ENCODE measurements around the gene RASSF7. TPM values are rescaled to one million over a fixed set of nuclear protein-coding genes. Genes with fewer than 3 reads are reported as not detected.

The RASSF7 gene
- total RNA-seq, 2 experiments from 2014 or later: 14.1 to 15.7 TPM

GRCh38 chr11:576811-577610 is 16.2 kb downstream of the RASSF7 start:
- ChIA-PET POLR2A (interaction anchor here (1.5 to 2.1 kb wide), 5 partner anchors 9 to 370 kb away, joined by 4 to 25 read pairs (median 7); partner anchors contain the start of genes BET1L, RIC8A and TALDO1), CTCF (interaction anchor here (1.6 kb wide), 1 partner anchor 39 kb away, joined by 4 read pairs; the partner anchor contains the start of gene IRF7)
- peak overlapping the region; percentile 94 for H3K4me3 Mint-ChIP-seq

GRCh38 chr11:577611-577894 is 16.8 kb downstream of the RASSF7 start:
- peak in 1 of 14 experiments; percentile 19 for DNase-seq
- intact Hi-C loops (cut with DNase I, micrococcal nuclease): loop anchor here in 1 of 2 experiments (5.0 kb wide), 1 partner anchor 170 kb away; no protein-coding TSS in a partner anchor
- Histone ChIP-seq H3K27ac (ENCODE audit: low read depth in 1 of 2, low read length in 2 of 2) (no peak overlapping the region), H3K4me3 (ENCODE audit: low read length) (peak overlapping the region; percentile 76), H3K4me1 (ENCODE audit: insufficient read depth, low read length) (peaks cover 62% of the 10 kb centered on the region), H3K27me3 (ENCODE audit: control insufficient read depth in 1 of 2, insufficient read depth in 2 of 2, low read length in 2 of 2) (no peaks in the 10 kb centered on the region), H3K9me3 (ENCODE audit: control insufficient read depth in 1 of 2, insufficient read depth in 1 of 2, low read length in 2 of 2) (no peaks in the 10 kb centered on the region), H3K36me3 (ENCODE audit: insufficient read depth, low read length) (peaks cover 16% of the 10 kb centered on the region)
- H3K36me3 Mint-ChIP-seq (ENCODE audit: low read depth): peaks cover 26% of the 10 kb centered on the region
- no peak for ATAC-seq (ENCODE audit: poor library complexity)
- CTCF ChIA-PET: interaction anchor here (1.4 to 1.6 kb wide), 2 partner anchors 12 to 38 kb away, joined by 3 to 4 read pairs; partner anchors contain the start of gene IRF7
- no peak for TF ChIP-seq CTCF (IDR thresholded peaks at IDR 0.05)
- peak overlapping the region; percentile 87 for H3K27ac Mint-ChIP-seq
- peaks cover 50% of the 10 kb centered on the region for H3K4me1 Mint-ChIP-seq (ENCODE audit: low read depth)
- POLR2A ChIA-PET: interaction anchor here (0.6 to 2.0 kb wide), 4 partner anchors 9 to 370 kb away, joined by 3 to 7 read pairs (median 4); partner anchors contain the start of genes BET1L and RIC8A
- peak overlapping the region; percentile 94 for H3K4me3 Mint-ChIP-seq
- peaks cover 4% of the 10 kb centered on the region for H3K27me3 Mint-ChIP-seq
- H3K9me3 Mint-ChIP-seq: no peaks in the 10 kb centered on the region

More at GRCh38 chr11:576811-577610, 16.2 kb downstream of the RASSF7 start:
- peak overlapping the region; percentile 87 for H3K27ac Mint-ChIP-seq
- peak in 3 of 14 experiments; percentile 18 to 59 (median 36) for DNase-seq
- Histone ChIP-seq H3K27me3 (ENCODE audit: control insufficient read depth in 1 of 2, insufficient read depth in 2 of 2, low read length in 2 of 2) (no peaks in the 10 kb centered on the region), H3K27ac (ENCODE audit: low read depth in 1 of 2, low read length in 2 of 2) (peak overlapping the region in 1 of 2 donors; percentile 64), H3K4me1 (ENCODE audit: insufficient read depth, low read length) (peaks cover 62% of the 10 kb centered on the region), H3K9me3 (ENCODE audit: control insufficient read depth in 1 of 2, insufficient read depth in 1 of 2, low read length in 2 of 2) (no peaks in the 10 kb centered on the region), H3K4me3 (ENCODE audit: low read length) (peak overlapping the region; percentile 76), H3K36me3 (ENCODE audit: insufficient read depth, low read length) (peaks cover 12% of the 10 kb centered on the region)
- no peak for TF ChIP-seq CTCF (IDR thresholded peaks at IDR 0.05)
- H3K4me1 Mint-ChIP-seq (ENCODE audit: low read depth): peaks cover 50% of the 10 kb centered on the region
- intact Hi-C loops (cut with DNase I, micrococcal nuclease): loop anchor here in 1 of 2 experiments (1.0 to 5.0 kb wide), 2 partner anchors 38 to 170 kb away; partner anchors contain the start of gene IRF7
- peaks cover 22% of the 10 kb centered on the region for H3K36me3 Mint-ChIP-seq (ENCODE audit: low read depth)
- H3K27me3 Mint-ChIP-seq: peaks cover 4% of the 10 kb centered on the region
- H3K9me3 Mint-ChIP-seq: no peaks in the 10 kb centered on the region
- ATAC-seq (ENCODE audit: poor library complexity): no peak

- Histone ChIP-seq H3K4me3 (ENCODE audit: low read length) (no peak overlapping the region), H3K4me1 (ENCODE audit: insufficient read depth, low read length) (peaks cover 62% of the 10 kb centered on the region), H3K27me3 (ENCODE audit: control insufficient read depth in 1 of 2, insufficient read depth in 2 of 2, low read length in 2 of 2) (no peaks in the 10 kb centered on the region), H3K27ac (ENCODE audit: low read depth in 1 of 2, low read length in 2 of 2) (no peak overlapping the region), H3K9me3 (ENCODE audit: control insufficient read depth in 1 of 2, insufficient read depth in 1 of 2, low read length in 2 of 2) (no peaks in the 10 kb centered on the region), H3K36me3 (ENCODE audit: insufficient read depth, low read length) (peaks cover 20% of the 10 kb centered on the region)
- ATAC-seq (ENCODE audit: poor library complexity) (no peak), DNase-seq (peak in 1 of 14 experiments; percentile 1)
- peaks cover 4% of the 10 kb centered on the region for H3K27me3 Mint-ChIP-seq
- peak overlapping the region; percentile 94 for H3K4me3 Mint-ChIP-seq
- intact Hi-C loops (cut with DNase I, micrococcal nuclease): loop anchor here in 1 of 2 experiments (5.0 kb wide), 1 partner anchor 171 kb away; no protein-coding TSS in a partner anchor
- H3K4me1 Mint-ChIP-seq (ENCODE audit: low read depth): peaks cover 50% of the 10 kb centered on the region
- H3K27ac Mint-ChIP-seq: peak overlapping the region; percentile 87
- H3K36me3 Mint-ChIP-seq (ENCODE audit: low read depth): peaks cover 27% of the 10 kb centered on the region
- CTCF ChIA-PET: interaction anchor here (1.4 kb wide), 1 partner anchor 13 kb away, joined by 3 read pairs; no protein-coding TSS in a partner anchor
- H3K9me3 Mint-ChIP-seq: no peaks in the 10 kb centered on the region
- POLR2A ChIA-PET: interaction anchor here (0.6 to 2.0 kb wide), 6 partner anchors 9 to 371 kb away, joined by 3 to 9 read pairs (median 4); partner anchors contain the start of genes BET1L, RIC8A and TMEM80
- TF ChIP-seq CTCF (IDR thresholded peaks at IDR 0.05): no peak
These were observed 17.7 kb downstream of the RASSF7 start for GRCh38 chr11:578276-579035.

Measured in CD4-positive, alpha-beta T cell (primary cell).